Heart left ventricle (tissue), 16 donors: Measurements from ENCODE around the gene TTLL10. TPM values are rescaled to one million over a fixed set of nuclear protein-coding genes. Genes with fewer than 3 reads are reported as not detected.

ENCODE experiments used
- ATAC-seq, 4 donors: fragments of 200-7000 bp; cut with Tn5 transposase; one replicate each; pipeline ENCODE4 v1.9.1; 2020 to 2022; ENCODE audit warnings: moderate library complexity in 4 of 4, mild to moderate bottlenecking in 3 of 4, moderate number of reproducible peaks in 1 of 4
- DNase-seq, 5 donors: peaks; one replicate each; pipeline ENCODE4 v3.0.0-alpha.2; 2020
- H3K27ac ChIP-seq, 12 donors: fragments of 200-600 bp; sonication (generic) in 4 of 12; one replicate each; pipeline versions ENCODE4 v1.5.0 to v1.8.0; 2016 to 2022; ENCODE audit warnings: mild to moderate bottlenecking in 2 of 12
- H3K27me3 ChIP-seq, 9 donors: fragments of 200-600 bp; sonication (generic) in 2 of 9; one replicate each; pipeline versions ENCODE4 v1.5.1 to v1.8.0; 2016 to 2022; ENCODE audit warnings: mild to moderate bottlenecking in 3 of 9
- H3K36me3 ChIP-seq, 9 donors: fragments of 200-600 bp; sonication (generic) in 2 of 9; one replicate each; pipeline versions ENCODE4 v1.5.0 to v1.8.0; 2018 to 2022; ENCODE audit warnings: mild to moderate bottlenecking in 2 of 9
- H3K4me1 ChIP-seq, 12 donors: fragments of 200-600 bp; sonication (generic) in 4 of 12; one replicate each; pipeline versions ENCODE4 v1.5.0 to v1.8.0; 2016 to 2022; ENCODE audit warnings: mild to moderate bottlenecking in 3 of 12
- H3K4me3 ChIP-seq, 12 donors: fragments of 200-600 bp; sonication (generic) in 4 of 12; one replicate each; pipeline versions ENCODE4 v1.5.0 to v1.8.0; 2017 to 2022; ENCODE audit warnings: mild to moderate bottlenecking in 9 of 12, moderate library complexity in 4 of 12
- H3K9me3 ChIP-seq, 12 donors: fragments of 200-600 bp; sonication (generic) in 4 of 12; one replicate each; pipeline versions ENCODE4 v1.5.0 to v1.8.0; 2016 to 2022; ENCODE audit warnings: mild to moderate bottlenecking in 1 of 12
- CTCF ChIP-seq, 12 donors: fragments of 200-600 bp; sonication (generic) in 4 of 12; IDR thresholded peaks; one replicate each; pipeline versions ENCODE4 v1.5.0 to v1.8.0; 2018 to 2022; ENCODE audit warnings: antibody characterized with exemption in 12 of 12, mild to moderate bottlenecking in 5 of 12
- POLR2A ChIP-seq, 2 donors: fragments of 450-650 bp; IDR thresholded peaks; one replicate each; pipeline ENCODE4 v1.6.1; 2017; ENCODE audit warnings: antibody characterized with exemption in 2 of 2, mild to moderate bottlenecking in 2 of 2, moderate library complexity in 2 of 2
- WGBS, 4 donors: extraction: QIAGEN DNeasy Blood & Tissue Kit in 2 of 4; methylation state at CpG; one replicate each; pipeline versions ENCODE4 v1.1.5 to v1.1.7; 2013 to 2018; 5-methylcytosine and 5-hydroxymethylcytosine counted together
- intact Hi-C, 10 donors: fragments of 100-400 bp; cut with DNase I; formaldehyde crosslinking; loops; one replicate each; pipeline versions ENCODE4 v1.11.1 to v1.14.2; 2022
- polyA plus RNA-seq, 2 donors: library from polyadenylated mRNA; stranded (reverse); fragments of 200-250 nt; gene quantifications; one replicate each; pipeline ENCODE4 v1.2.3, GENCODE V29; 2013
- total RNA-seq, 9 donors: library from RNA; depleted of rRNA in 2 of 9; stranded (reverse); fragments of >200 nt in 2 of 9; fragmentation: NEBNext Ultra II Directional in 3 of 9; extraction: Animal tissue kit (Norgen Biotek cat#: 25700) in 3 of 9; gene quantifications; one replicate each; pipeline versions ENCODE4 v1.1.0 to v1.2.4, GENCODE V29; 2016 to 2023
- donor health status: ischemic (EF 13 %, LVEDD 7.1; RV severe dilation, severe dysfunction).
- donor health status: healthy with polysubstance abuse.
- donor health status: DM: no; HTN: yes; CAD: no.
- donor health status: DM: no; HTN: no; CAD: no.
- donor health status: ischemic (EF 25% LVEDD 6.9; RV normal size, moderate dysfunction).
- donor health status: ischemic (EF 25% LVEDD 5.7; RV mildly dilated, moderate dysfunction).
- donor health status: healthy.
- donor health status: DM: yes; HTN: yes; CAD: no.
- donor health status: ischemic (EF 35%, LVEDD 5.7; RV mildly dilated, moderate dysfunction).
- donor health status: nonischemic (EF 11% LVEDD 7.7; RV severe dilation, severe dysfunction).
- donor health status: DM: yes; HTN: yes; CAD: no.
- donor health status: PGD.
- donor health status: ischemic (EF 29% LVEDD 5.4; RV normal size, mild dysfunction).
- donor health status: nonischemic (EF 23%, LVEDD 6.1; RV moderate dilation, normal function).

TTLL10 gene
- total and polyA plus RNA-seq, 11 donors: 0.03 to 0.53 (median 0.21) TPM; not detected in 4

GRCh38 chr1:1215881-1216605, 42.4 kb downstream of the TTLL10 start:
- DNase-seq (no peak), ATAC-seq (no peak)
- peak overlapping the region in 9 of 12 donors; percentile 24 to 86 (median 68) for H3K27ac ChIP-seq
- peaks cover 0 to 53% (median 40%) of the 10 kb centered on the region in 9 donors for H3K36me3 ChIP-seq
- 86 to 93% (median 87%) methylated on average over 10 to 21 of the region's 21 CpGs for WGBS, 4 donors
- peaks cover 0 to 46% (median 21%) of the 10 kb centered on the region in 12 donors for H3K4me1 ChIP-seq
- intact Hi-C loops: no loop called here
- no peaks in the 10 kb centered on the region for H3K9me3 ChIP-seq
- peaks cover 0 to 2% (median 0%) of the 10 kb centered on the region in 9 donors for H3K27me3 ChIP-seq
- no peak for TF ChIP-seq CTCF (IDR thresholded peaks at IDR 0.05)
- TF ChIP-seq POLR2A (IDR thresholded peaks at IDR 0.05): no peak
- peak overlapping the region in 1 of 12 donors; percentile 28 for H3K4me3 ChIP-seq

DNA sequence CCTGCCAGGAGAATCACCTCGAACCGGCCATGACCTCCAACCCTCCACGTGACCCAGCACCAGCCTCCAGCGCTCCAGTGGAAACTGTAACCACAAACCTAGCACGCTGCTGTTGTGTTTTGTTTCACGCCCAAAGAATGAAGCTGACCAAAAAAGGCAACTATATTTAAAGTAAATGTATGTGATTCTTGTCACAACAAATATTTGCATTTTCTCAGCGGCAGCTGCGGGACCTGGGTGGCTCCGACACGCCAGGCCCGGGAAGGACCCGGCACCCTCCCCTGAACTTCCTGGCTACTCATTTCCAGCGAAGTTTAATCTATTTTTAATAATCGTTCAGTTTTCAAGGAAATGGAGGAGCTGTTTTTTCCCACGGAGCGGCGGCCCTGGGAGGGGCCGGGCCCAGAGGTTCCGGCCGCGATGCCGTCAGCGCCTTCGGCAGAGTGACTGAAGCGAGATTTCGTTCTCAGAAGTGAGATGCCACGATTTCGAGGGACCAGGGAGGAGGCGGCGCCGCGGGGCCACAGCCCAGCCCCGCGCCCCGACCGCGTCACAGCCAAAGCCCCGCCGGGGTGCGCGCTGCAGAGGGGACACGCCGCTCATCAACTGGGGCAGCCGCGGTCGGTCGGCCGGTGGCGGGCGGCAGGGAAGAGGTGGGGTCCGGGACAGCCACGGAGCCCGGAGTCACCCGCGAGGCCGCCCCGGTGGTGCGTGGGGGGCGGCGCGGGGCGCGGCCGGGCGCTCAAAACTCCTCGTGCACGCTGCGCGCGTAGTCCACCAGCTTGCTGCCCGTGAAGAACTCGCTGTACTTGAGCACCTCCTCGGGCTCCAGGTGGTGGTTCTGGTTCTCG, 43.3 kb downstream of the TTLL10 start:
- no peak for DNase-seq

DNA sequence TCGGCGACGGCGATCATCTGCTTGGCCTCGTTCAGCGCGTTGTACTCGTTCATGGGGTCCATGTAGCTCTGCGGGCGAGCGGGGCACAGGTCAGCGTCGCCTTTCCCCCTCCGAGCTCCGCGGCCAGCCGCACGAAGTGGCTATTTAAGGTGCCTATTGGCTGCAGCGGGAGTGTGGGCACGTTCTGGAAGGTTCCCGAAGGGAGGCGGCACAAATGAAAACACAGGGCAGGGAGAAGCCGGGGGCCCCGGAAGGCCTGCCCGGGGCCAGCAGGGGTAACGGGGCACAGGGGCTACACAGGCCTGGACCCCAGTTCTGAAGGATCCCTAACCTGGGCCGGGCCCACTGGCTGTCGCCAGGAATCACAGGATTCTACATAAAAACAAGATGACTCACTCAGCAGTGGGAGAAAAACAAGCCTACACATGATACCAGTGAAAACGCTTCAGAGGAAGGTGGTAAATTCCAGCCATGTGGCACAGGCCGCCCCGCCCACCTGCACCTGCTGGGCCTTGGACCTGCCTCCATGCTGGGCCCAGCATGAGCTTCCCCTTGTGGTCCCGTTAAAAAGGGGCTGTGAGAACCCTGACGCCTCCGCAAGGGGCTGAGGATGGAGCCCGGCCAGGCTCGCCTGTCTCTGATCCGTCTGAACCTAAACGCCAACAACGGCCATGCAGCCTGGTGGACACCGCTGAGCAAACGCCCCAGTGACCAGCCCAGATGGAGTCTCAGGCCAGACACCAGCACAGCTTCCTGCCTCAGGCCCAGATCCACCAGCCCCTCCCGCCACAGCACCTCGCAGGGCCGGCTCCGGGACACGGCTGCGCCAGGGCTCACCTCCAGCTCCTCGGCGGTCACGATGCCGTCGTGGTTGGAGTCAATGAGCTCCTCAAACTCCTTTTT, 44.2 kb downstream of the TTLL10 start:
- DNase-seq (no peak), ATAC-seq (no peak)
- Histone ChIP-seq H3K4me3 (peak overlapping the region in 4 of 12 donors; percentile 4 to 32 (median 18)), H3K27me3 (peaks cover 0 to 2% (median 0%) of the 10 kb centered on the region in 9 donors), H3K27ac (peak overlapping the region in 8 of 12 donors; percentile 54 to 86 (median 70)), H3K9me3 (no peaks in the 10 kb centered on the region), H3K4me1 (peaks cover 0 to 42% (median 20%) of the 10 kb centered on the region in 12 donors), H3K36me3 (peaks cover 0 to 71% (median 58%) of the 10 kb centered on the region in 9 donors)
- intact Hi-C loops: no loop called here
- 85 to 90% (median 89%) methylated on average over 50 to 52 of the region's 52 CpGs for WGBS, 4 donors
- no peak for TF ChIP-seq POLR2A (IDR thresholded peaks at IDR 0.05)
- no peak for TF ChIP-seq CTCF (IDR thresholded peaks at IDR 0.05)

More for the DNA sequence above, 43.3 kb downstream of the TTLL10 start:
- ATAC-seq: peak in 1 of 4 donors; percentile 34
- 75 to 86% (median 84%) methylated on average over 66 to 74 of the region's 74 CpGs for WGBS, 4 donors
- Histone ChIP-seq H3K27me3 (peaks cover 0 to 2% (median 0%) of the 10 kb centered on the region in 9 donors), H3K27ac (peak overlapping the region in 11 of 12 donors; percentile 24 to 86 (median 62)), H3K4me1 (peaks cover 0 to 46% (median 21%) of the 10 kb centered on the region in 12 donors), H3K4me3 (peak overlapping the region in 5 of 12 donors; percentile 4 to 32 (median 12)), H3K36me3 (peaks cover 0 to 62% (median 50%) of the 10 kb centered on the region in 9 donors), H3K9me3 (no peaks in the 10 kb centered on the region)
- intact Hi-C loops: no loop called here
- TF ChIP-seq POLR2A (IDR thresholded peaks at IDR 0.05) (no peak), CTCF (IDR thresholded peaks at IDR 0.05) (no peak)
